DMS79 (cell line): Measurements from ENCODE around the gene OTOP3.
A peak's percentile ranks its signal among the peaks of the same experiment; 100 is the strongest.

Source experiments
- DNase-seq: peaks from one replicate; lab custom pipeline; 2025; lab: John Stamatoyannopoulos, UW

Gene OTOP3

DNA sequence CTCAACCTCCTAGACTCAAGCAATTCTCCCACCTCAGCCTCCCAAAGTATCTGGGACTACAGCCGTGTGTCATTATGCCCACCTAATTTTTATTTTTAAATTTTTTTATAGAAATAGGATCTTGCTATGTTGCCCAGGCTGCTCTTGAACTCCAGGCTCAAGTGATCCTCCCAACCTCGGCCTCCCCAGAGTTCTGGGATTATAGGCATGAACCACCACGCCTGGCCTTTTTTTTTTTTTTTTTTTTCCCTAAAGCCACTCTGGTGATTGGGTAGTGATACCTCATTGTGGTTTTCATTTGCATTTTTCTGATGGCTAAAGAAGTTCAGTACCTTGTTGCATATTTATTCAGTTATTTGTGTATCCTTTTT is 50.5 kb downstream of the OTOP3 start:
- no peak for DNase-seq

DNA sequence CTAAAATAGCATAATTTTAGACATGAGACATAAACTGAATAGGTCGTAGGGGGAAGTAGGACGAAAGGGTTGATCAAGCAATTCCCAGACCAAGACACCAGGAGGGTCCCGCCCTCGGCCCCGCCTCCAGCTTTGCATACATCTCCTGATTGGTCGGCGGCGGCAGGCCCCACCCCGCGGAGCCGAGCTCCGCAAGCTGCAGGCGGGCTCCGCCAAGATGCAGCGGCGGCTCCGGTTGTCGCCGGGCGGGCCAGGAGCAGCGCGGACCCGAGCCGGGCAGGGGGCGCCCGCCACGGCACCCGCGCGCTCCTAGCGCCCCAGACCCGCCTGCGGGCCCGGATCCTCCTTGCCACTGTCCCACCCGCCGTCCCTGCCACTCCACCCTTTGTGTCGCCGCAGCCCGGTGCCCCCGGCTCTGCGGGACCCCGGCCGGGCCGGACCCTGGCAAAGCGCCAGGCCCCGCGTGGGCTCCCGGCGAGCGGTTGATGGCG is 51.8 kb downstream of the OTOP3 start, which contains the start of gene CDR2L:
Gene CDR2L (plus strand): TSS at position 215 of the 491 bp plus-strand sequence. CDS start 412 bp downstream, outside the sequence.
- peak; percentile 47 for DNase-seq

DNA sequence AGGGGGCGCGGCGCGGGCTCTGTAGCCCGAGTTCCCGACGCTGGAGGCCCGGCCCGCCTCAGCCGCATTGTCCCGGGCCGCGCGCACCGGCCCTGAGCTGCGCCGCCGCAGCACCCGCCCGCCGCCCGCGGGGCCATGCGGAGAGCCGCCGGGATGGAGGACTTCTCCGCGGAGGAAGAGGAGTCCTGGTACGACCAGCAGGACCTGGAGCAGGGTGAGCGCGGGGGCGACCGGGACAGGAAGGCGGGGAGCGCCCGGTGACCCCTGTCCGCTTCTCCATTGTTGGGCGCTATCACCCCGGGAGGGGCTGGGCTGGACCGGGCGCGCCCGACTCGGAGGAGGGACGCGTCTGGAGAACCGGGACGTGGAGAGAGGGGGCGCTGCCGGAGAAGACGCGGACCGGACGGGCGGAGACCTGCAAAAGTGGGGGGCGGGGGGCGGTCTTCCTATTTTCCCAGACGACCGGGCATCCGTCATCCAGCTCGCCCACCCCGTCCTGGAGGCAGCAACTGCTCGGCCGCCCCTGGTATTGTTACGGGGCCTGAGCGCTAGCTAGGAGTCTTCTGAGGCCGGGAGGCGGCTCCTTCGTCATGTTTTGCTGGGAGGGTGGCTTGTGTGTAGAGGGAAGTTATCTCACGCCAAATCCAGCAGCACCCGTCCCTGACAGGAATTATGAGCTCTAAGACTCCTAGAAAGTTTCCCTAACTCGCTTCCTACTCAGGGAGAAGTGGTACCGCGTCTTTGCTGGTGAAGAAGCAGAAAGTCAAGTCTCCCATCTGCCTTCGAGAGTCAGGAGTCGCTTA is 52.4 kb downstream of the OTOP3 start:
- DNase-seq: no peak

DNA sequence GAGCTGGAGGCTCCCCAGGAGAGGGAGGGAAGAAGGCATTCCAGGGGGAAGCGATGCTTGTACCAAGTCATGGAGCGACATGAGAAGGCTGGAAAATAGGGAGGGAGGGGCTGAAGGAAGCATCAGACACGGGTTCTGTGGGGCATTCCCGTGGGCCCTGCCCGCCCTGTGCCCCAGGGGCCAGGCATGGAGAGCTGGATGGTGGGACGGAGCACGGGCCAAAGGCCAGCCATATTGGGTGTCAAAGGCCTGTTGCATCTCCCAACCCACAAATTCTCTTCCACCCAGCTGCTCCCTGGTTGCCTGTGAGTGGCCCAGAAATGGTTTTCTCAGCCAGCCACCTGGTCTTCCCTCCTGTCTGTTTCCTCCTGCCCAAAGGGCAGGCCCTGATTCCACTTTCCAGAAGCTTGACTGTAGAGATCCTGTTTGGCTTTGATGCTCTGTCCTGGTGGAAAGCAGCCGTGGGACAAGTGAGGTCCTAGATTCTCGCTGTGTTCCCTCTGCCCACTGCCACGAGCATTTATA is 54.9 kb downstream of the OTOP3 start:
- no peak for DNase-seq

DNA sequence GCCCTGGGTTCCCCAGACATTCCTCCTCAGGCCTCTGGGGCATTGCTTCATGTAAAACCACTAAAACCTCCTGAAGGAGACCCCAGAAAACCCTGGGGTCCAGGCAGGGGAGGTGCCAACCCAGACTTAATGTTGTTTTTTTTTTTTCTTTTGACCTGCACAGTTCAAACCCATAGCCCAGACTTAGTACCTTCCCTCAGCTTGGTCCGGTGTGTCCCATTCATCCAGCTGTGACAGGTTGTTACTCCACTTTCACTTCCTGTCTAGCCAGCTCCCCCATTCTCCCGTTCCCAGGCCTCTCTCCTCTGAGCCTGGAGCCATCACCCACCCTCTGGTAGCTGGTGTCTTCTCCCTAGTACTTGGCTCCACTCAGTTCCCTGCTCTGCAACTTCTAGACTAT is 56.5 kb downstream of the OTOP3 start:
- no peak for DNase-seq

DNA sequence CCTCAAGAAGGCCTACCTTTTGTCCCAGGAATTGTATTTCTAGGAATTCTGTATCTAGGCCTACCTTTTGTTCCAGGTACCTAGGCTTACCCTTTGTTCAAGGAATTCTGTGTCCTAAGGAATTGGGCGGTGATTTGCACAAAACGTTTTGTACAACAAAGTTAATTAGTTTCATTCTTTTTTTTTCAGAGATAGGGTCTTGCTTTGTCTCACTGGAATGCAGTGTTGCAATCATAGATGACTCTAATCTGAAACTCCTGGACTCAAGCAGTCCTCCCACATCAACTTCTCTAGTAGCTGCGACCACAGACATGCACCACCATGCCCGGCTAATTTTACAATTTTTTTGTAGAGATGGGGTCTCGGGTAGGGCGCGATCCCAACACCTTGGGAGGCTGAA is 58.7 kb downstream of the OTOP3 start:
- no peak for DNase-seq

DNA sequence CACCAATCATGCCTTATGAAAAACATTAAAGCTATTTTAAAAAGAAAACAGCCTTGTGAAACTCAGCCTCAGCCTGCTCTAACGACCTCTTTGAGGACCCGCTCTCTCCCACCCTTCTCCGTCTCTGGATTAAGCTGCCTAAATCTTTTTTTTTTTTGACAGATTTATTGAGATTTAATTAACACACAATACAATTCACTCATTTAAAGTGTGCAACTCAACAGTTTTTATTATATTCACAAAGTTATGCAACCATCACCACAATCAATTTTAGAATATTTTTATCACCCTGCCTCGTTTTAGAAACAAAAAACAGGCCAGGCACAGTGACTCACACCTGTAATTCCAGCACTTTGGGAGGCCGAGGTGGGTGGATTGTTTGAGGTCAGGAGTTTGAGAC is 60.1 kb downstream of the OTOP3 start:
- DNase-seq: no peak

DNA sequence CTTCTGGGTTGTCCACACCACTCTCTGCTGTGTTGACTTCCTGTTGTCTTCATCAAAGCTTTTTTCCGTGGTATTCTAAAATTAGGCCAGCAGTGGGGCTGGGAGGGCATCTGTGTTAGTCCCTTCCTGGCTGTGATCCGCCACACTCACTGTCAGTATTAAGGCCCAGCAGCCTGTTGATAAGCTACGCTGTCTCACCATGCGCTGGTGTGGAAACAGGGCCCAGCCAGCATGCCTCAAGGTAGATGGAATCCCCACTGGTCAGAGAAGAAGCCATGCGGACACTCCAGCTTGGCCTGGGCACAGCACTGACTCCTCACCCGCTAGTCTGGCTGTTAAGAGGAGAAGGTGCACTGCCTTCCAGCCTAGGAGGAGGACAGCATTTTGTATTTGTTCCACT is 63.1 kb downstream of the OTOP3 start:
- no peak for DNase-seq

DNA sequence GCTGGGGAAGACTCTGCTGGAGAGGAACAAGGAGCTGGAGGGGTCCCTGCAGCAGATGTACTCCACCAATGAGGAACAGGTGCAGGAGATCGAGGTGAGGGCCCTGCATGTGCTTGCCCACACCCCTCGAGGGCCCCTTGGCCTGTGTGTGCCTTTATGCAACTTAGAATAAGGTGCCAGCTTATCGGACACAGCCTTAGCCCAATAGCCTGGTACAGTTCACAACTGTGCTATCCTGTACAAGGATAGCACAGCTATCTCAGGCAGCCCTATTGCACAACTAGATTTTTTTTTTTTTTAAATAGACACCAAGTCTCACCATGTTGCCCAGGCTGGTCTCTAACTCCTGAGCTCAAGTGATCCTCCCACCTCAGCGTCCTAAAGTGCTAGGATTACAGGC is 63.8 kb downstream of the OTOP3 start:
- DNase-seq: no peak
